Stimulated activated CD4-positive, alpha-beta T cell treated with anti-CD3 and anti-CD28 coated beads, Interleukin-2, amount 100 ng/mL, for 4 hours (primary cell): Measurements from ENCODE around the gene SOX18.
"Not testable (repeated sequence)": the region's sequence is repeated elsewhere in the genome, so short reads cannot be mapped to it uniquely, and the experiment has no call there.

Source experiments
- DNase-seq: peaks from one replicate; pipeline ENCODE4 v3.0.0-alpha.2; 2020; ENCODE audit warnings: low read depth

Gene SOX18

DNA sequence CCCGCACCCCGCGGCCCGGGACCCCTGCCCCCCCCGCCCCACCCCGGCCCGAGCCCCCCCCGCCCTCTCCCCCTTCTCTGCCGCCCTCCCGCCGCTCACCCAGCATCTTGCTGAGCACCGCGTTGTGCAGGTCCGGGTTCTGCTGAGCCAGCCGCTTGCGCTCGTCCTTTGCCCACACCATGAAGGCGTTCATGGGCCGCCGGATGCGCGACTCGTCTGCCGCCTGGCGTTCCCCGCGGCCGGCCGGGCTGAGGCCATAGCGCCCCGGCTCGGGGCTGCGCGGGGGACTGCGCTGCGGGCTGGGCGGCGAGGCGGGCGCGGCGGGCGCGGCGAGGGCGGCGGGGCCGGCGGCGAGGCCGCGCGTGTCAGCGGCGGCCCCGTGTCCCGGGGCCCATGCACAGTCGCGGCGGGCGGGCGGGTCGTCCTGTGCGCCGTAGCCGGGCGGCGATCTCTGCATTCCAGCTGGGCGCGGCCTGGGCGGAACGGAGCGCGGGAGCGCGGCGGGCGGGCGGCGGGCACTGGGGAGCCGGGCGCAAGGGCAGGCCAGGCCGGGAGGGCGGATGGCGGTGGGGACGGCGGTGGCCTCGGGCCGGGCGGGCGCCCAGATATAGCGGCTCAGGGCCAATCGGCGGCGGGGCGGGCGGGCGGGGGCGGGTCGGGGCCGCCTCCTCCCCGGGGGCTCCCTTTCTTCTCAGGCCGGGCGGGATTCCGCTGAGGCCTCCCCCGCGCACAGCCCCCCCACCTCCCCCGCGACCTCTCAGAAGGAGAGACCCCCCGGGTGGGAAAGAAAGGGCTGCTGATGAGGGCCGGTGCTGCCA is at the start of gene SOX18:
TSS of gene SOX18 (minus strand) at position 580 of the 818 bp plus-strand sequence. CDS start at position 457, 123 bp downstream.
- no peak for DNase-seq

DNA sequence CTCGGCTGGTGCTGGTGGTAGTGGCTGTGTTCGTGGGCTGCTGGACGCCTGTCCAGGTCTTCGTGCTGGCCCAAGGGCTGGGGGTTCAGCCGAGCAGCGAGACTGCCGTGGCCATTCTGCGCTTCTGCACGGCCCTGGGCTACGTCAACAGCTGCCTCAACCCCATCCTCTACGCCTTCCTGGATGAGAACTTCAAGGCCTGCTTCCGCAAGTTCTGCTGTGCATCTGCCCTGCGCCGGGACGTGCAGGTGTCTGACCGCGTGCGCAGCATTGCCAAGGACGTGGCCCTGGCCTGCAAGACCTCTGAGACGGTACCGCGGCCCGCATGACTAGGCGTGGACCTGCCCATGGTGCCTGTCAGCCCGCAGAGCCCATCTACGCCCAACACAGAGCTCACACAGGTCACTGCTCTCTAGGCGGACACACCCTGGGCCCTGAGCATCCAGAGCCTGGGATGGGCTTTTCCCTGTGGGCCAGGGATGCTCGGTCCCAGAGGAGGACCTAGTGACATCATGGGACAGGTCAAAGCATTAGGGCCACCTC is 49.1 kb upstream of the SOX18 start:
- DNase-seq = no peak

DNA sequence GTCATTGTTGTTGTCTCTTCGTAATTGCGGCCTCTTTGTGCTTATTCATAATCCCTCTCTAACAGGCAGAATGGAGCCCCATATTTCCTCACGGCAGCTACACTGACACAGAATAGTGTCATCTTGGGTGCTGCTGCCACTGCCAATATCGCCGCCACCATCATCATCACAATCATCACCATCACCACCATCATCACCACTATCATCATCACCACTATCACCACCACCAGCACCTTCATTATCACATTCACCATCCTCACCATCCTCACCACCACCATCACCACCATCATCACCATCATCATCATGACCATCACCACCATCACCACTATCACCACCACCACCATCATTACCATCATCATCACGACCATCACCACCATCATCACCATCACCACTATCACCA is 47.1 kb upstream of the SOX18 start:
- no peak for DNase-seq

DNA sequence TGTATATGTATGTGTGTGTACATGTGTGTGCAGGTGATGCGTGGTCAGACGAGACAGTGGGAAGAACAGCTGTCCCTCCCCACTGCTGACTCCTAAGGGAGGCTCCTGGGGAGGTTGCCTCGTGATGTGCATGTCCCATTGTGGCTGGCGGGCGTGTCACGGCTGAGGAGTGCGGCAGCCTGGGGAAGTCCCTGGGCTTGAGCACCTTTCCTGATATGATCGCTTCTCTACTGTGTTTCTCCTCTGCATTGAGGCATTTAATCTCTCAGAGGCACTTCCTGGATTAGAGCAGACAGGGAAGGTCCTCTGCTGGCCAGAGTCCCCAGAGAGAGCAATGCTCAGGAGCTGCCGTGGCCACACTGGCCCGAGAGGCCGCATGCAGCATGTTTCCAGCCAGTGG is 46.5 kb upstream of the SOX18 start:
- DNase-seq = no peak

DNA sequence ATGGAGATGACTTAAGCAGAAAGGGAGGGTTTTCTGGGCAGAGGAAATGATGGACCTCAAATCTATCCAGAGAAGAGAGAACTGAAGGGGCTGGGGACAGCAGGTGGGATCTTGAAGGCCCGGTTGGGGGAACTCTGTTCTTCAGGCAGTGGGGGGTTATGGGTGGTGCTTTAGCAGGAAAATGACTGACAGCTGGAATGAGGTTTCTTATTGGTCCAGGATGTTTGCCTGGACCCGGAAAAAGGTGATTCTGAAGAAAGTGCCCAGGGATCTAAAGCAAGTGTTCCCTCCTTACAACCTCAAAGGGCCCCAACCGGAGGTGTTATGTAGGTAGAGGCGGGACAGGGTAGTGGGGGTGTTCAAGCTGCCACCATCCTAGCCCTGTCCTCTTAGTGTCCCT is 46.0 kb upstream of the SOX18 start:
- no peak for DNase-seq

DNA sequence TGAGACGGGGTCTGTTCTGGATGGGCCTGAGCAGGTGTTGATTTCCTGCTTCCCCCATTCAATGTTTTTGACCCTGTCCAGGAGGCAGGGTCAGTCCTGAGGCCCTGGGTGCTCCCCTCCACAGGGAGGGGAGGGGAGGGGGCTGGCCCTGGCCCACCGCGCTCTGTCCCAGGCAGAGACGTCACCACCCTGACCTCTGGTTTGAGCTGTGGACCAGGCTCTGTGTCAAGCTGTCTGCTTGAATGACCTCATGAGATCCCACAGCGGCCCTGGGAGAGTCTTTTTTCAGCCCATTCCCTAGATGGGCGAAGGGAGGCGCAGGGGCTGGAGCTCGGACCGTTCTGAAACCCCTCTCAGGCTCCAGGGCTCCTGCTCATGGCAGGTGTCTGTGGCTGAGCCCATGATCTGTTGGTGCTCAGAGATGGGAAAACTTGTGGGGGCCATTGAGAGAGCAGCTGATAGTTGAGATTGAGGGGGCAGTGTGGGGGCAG is 43.6 kb upstream of the SOX18 start:
- DNase-seq = no peak

DNA sequence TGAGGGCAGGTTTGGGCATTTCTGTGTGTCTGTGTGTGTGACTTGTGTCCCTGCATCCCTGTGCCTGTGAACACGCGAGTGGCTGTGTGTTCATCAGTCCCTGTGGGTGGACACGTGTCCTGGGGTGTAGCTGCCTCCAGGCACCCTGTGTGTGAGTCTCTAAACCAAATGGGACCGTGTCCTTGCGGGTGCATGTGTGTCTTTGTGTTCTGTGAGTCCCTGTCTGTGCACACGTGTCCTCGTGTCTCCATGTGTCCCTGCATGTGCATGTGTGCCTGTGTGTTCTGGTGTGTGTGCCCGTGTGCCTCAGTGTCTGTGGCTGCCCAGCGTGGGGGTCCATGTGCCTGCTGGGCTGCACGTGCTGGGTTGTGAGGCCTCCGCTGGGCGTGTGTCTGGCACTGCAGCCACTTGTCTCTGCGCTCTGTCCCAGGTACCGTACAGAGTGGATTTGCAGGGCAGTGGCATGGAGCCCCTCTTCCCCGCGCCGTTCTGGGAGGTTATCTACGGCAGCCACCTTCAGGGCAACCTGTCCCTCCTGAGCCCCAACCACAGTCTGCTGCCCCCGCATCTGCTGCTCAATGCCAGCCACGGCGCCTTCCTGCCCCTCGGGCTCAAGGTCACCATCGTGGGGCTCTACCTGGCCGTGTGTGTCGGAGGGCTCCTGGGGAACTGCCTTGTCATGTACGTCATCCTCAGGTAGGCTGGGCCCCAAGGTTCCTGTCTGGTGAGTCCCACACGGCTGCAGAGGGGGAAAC is 43.0 kb upstream of the SOX18 start:
- DNase-seq = no peak

DNA sequence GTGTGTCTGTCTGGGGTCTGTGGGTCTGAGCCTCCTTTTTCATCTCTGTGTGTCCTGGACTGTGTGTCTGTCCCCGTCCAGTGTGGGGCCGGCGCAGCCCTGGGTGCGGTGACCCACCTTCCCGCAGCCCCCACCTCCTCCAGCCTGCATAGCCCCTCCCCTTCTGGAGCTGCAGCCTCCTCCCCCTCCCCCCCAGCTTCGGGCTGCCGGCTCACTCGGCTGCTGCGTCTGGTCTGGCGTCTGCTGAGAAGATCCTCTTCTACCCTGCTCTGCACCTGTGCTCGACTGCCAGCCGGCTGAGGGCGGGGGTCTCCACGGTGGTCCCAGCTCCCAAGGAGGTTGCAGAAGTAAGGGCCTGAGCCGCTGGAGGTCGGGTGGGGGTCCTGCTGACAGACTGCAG is 42.3 kb upstream of the SOX18 start:
- DNase-seq = no peak

DNA sequence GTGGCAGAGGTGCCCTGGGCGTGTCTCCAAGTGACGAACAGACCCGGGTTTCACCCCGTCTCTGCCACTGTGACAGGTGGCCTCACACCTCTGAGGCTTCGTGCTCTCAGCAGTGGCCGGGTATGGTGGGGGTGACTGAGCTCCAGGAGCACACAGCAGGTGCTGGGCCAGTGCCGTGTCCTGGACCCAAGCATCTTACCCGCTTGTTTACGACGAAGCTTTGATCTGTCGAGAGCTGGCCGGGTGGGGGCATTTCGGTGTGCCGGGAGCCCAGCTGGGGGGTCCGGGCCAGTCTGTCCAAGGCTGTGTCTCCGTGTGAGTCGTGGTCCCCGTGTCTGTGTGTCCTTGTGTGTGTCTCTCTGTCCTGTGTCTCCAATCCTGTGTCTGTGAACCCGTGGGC is 41.9 kb upstream of the SOX18 start:
- DNase-seq = no peak

DNA sequence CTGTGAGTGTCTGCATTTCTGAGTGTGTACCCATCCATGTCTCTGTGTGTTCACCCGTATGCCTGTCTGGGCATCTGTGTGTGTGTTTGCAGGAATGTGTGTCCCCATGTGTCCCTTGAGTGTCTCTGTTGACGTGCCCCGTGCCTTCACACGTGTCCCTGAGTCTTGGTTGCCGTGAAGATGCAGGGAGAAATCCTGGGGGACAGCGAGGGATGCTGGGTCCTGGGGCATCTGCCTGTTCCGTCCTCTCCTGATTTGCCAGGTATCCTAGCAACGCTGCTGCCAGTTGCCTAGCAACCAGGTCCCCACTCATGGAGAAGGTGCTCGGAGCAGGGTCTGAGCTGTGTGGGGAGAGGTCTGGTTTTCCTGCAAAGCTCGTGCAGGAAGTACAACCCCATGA is 40.7 kb upstream of the SOX18 start:
- no peak for DNase-seq

DNA sequence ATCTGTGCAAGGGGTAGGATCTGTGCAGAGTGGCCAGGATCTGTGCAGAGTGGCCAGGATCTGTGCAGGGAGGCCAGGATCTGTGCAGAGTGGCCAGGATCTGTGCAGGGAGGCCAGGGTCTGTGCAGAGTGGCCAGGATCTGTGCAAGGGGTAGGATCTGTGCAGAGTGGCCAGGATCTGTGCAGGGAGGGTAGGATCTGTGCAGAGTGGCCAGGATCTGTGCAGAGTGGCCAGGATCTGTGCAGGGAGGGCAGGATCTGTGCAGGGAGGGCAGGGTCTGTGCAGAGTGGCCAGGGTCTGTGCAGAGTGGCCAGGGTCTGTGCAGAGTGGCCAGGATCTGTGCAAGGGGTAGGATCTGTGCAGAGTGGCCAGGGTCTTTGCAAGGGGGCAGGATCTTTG is 39.1 kb upstream of the SOX18 start:
- DNase-seq = not testable (repeated sequence)

DNA sequence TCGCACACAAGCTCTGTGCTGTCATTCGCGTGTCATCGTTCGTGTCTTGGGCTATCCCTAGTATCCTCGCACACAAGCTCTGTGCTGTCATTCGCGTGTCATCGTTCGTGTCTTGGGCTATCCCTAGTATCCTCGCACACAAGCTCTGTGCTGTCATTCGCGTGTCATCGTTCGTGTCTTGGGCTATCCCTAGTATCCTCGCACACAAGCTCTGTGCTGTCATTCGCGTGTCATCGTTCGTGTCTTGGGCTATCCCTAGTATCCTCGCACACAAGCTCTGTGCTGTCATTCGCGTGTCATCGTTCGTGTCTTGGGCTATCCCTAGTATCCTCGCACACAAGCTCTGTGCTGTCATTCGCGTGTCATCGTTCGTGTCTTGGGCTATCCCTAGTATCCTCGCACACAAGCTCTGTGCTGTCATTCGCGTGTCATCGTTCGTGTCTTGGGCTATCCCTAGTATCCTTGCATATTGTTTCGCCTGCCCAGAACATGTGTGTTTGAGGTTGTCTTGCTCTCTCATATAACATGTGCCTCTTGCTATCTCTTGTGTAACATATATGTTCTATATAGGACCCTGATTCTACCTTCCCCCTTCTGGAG is 37.9 kb upstream of the SOX18 start:
- not testable (repeated sequence) for DNase-seq

DNA sequence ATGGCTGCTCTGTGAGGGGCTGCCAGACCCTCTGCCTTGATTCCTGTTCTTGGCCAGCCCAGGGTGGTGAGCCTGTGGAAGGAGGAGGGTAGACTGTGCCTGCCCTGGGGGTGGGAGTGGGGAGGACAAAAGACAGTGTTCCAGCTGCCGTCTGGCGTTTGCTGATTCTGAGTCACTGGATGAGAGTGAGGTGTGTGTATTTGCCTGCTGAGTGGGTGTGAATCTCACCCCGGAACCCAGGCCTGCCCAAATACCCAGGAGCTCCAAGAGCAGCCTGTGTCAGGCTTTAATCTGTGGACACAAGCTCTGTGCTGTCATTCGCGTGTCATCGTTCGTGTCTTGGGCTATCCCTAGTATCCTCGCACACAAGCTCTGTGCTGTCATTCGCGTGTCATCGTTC is 37.4 kb upstream of the SOX18 start:
- no peak for DNase-seq

DNA sequence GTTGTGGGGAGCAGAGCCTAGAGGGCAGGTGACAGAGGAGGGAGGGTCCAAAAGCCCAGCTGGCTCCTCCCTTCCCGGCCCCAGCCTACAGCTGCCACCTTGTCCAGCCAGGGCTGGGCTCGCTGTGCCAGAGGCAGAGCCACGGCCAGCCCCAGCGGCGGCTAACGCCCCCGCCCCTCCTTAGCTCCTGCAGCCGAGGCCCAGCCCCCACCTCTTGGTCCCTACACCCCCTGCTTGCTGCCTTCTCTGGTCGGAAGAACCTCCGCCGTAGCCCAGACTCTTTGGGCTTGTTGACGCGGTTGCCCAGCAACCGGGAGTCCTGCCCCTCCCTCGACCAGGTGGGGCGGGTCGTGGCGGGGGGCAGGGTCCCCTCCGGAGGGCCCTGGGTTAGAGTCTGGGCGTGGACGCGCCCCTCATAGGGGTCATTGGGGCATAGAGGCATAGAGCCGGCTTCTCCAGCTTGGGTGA is 35.3 kb upstream of the SOX18 start:
- no peak for DNase-seq

DNA sequence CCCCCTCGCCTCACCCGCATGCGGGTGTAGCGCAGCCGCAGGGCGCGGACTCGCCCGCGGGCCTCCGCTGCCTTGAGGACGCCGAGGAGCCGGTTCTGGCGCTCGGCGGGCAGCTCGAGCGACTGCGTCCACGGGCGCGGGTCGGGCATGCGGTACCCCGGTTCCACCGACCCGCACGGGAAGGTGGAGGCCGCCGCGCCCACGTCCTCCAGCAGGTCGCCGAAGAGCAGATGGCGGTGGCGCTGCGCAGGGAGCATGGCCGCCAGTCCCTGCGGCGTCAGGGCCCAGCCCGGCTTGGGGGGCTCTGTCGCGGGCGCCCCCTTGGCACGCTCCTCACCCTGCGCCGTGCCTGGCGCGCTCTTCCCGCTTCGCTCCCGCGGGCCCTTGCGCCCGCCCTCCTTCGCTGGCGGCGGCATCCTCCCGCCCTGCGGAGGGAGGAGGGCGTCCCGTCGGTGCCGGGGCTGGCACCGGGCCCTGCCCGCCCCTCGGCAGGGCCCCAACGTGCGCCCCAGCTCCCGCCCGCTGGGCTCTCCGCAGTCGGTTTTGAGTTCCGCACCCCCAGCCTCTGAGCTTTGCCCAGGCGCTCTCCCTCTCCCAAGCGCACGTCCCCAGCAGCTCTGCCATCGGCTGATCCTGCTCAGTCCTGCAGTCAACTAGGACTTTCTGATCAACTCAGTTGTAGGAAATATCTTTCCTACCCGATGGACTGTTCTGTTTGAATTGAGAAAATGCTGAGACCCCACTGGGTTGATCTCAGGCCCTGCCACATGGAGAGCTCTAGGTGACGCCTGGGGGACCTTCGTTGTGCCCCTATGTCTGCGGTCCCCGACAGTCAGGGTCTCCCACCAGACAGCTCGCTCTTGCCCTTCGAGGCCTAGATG is 34.6 kb upstream of the SOX18 start, which contains the start of gene LKAAEAR1:
TSS of gene LKAAEAR1 (minus strand) at position 595 of the 881 bp plus-strand sequence. CDS start at position 416, 179 bp downstream.
- no peak for DNase-seq

DNA sequence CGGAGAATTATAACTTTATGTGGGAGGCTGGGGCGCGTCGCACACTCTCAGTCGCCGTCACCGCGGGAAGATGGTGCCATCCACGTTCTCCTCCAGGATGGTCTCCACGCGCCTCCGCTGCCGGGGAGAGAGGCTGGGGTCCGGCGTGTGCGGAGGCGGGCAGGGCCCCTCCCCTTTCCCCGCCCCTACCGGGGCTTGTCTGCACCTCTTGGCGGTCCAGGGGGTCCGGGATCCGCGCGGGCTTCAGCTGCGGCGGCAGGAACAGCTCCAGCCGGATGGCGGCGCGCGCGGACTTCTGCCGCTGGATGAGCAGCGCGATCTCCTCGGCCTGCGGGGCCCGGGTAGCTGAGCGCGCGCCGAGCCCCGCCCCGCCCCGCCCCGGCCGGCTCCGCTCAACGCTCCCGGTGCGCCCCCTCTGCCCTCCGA is 34.0 kb upstream of the SOX18 start:
- DNase-seq = peak; percentile 45

DNA sequence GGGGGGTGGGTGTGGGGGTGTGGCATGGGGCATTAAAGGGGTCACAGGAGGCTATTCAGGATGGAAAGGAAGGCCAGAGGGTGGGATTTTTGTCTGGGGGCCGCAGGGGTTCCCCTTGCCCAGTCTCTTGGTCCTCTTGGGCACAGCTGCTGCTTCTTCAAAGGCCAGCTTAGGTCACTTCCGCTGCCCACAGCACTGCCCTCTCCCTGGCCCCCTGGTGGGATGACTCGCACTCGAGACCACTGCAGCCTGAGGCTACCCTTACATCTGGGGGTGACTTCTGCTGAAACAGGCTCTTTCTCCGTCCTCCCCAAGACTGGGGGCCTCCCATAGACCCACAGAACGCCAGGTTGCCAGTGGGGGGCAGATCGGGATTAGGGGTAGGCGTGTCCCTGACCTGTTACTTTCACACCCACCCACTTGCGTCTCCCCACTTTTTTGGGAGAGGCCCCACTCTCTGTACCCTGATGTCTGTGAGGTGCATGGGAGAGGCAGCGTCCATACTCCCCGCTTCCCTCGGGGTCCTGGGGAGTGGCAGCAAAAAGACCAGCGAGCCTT is 33.5 kb upstream of the SOX18 start:
- no peak for DNase-seq

DNA sequence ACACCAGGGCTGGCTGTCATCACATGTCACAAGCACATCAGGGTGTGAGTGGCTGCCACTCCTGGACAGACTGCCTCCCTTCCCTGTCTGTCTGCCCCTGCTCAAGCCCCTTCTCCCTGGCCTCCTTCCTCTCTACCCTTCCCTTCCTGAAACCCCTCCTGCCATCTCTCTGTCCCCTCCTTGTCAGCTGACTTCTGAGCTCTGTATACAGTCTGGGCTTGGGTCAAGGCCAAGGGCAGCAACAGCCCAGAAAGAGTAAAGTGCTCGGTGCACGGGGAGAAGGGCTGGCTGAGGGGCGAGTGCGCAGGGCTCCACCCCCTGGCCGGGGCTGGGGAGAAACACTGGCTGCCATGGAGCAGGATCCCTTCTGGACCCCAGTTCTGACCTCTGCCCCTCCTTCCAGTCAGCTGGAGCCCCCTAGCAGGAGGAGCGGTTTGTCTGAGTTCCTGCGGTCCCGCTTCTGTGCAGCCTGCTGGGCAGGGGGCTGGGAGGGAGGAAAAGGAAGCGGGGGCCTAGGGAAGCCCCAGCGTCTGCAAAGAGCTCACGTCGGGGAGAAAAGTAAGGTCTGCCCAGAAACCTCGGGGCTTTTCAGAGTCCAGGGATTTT is 32.8 kb upstream of the SOX18 start:
- DNase-seq = no peak

DNA sequence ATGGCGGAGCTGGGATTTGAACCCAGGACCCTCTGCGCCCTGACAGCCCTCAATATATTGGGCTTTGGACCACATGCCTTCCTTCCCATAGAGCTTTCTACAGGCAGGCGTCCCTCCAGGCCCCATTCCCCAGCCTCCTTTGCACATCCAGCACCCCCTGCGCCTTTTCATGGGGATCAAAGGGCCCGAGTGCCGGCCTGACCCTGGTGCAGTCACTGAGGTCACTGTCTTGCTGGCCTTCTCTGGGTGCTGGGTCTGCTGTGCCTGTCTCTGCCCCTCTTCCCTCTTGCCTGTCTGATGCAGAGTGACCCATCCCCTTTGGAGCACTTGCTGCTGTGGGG is 32.2 kb upstream of the SOX18 start:
- DNase-seq = no peak

DNA sequence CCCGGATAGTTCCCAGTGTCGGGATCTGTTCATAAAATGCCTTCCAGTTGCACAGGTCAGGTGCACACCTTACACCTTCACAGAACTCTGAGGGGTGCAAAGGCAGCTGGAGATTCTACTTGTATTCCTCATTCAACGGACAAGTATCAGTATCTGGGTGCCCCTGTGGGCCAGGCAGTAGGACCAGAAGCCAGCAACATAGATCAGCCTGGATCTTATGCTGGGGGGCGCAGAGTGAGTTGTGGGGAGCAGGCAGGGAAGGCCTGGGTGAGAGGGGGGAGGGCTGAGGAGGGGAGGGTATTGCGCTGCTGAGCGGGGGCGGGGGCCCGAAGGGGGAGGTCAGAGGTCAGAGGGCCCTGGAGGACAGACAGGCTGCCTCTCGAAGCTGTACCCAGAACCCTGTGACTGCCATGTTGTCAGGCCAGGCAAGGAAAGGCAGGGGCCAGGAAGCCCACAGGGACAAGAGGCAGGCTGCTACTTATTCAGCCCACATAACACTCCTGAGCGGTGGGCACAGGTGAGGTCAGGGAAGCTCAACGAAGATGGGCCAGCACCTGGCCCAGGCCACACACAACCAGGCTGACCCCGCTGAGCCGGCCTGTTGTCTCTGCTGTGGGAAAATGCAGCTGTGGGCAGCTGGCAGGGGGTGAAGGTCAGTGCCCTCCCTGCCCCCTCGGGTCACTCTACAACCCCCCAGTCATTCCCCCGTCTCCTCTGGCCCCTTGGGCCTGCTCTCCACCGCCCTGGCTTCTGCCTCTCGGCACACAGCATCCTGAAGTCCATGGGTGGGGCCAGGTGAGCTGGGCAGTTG is 31.6 kb upstream of the SOX18 start:
- no peak for DNase-seq
